Central memory CD4-positive, alpha-beta T cell (primary cell): Measurements from ENCODE around the gene CTSK.
"Not testable (repeated sequence)": the region's sequence is repeated elsewhere in the genome, so short reads cannot be mapped to it uniquely, and the experiment has no call there.

Source experiments
- DNase-seq: peaks from one replicate; pipeline ENCODE4 v3.0.0; 2022

The CTSK gene

DNA sequence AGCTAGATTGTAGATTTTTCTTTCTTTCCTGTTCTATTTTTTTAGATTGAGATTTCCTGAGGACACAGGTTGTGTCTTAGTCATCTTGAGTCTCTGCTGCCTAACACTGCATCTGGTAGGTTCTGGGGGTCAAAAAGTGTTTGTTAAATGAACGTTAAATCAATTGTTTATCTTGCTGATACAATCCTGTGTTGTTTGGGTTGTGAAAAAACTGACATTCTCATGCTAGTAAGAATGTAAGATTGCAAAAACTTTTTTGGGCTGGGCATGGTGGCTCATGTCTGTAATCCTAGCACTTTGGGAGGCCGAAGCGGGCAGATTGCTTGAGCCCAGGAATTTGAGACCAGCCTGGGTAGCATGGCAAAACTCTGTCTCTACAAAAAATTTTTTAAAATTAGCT lies 3.4 kb downstream of the CTSK start:
- no peak for DNase-seq

DNA sequence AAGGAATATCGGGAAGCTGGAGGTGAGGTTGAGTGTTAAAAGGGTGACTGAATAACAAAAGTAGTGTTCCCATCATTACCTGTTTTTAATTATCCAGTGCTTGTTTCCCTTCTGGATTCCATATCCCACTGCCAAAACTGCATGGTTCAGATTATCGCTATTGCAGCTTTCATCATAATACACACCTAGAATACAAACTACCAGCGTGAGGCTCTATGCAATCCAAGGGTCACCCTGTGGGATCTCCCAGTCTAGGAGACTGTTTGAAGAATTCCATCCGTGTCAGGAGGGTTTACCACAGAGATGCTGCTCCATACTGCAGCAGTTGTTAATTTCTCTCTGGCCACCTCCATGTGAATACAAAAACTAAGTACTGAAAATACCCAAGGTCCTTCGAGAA lies 9.0 kb downstream of the CTSK start:
- no peak for DNase-seq

DNA sequence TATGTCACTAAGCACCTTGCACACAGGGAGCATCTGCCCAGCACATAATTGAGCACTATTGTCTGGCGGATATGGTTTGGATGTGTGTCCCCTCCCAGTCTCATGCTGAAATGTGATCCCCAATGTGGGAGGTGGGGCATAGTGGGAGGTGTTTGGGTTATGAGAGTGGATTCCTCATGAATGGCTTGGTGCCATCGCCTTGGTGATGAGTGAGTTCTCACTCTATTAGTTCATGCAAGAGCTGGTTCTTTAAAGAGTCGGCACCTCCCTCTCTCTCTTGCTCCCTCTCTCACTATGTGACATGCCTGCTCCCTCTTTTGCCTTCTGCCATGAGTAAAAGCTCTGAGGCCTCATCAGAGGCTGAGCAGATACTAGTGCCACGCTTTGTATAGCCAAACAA lies 9.5 kb downstream of the CTSK start:
- no peak for DNase-seq

DNA sequence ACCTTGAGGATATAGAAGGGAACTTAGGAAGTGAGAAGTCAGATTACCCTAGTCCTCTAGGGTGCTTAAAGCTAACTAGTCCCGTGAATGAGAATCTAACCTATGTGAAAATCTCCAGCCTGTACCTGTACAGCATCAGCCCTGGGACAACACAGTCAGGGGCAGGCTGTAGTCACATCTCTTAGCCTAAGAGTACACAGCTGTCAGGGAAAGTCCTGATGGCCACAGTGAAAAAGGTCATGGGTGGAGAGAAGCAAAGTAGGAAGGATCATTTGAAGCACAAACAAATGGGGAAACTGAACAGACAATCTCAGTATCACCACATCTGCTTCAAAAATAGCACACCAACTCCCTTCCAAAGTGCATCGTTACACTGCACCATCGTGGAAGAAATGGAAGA lies 11.7 kb downstream of the CTSK start:
- DNase-seq: no peak

DNA sequence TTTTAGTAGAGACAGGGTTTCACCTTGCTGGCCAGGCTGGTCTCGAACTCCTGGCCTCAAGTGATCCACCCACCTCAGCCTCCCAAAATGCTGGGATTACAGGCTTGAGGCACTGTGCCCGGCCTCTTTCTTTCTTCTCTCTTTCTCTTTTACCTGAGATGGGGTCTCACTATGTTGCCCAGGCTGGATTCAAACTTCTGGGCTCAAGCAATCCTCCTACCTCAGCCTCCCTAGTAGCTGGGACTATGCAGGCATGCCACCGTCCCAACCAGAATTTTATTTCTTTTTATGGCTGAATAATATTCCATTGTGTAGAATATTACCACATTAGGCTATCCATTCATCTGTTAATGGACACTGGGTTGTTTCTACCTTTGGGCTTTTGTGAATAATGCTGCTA lies 14.3 kb downstream of the CTSK start:
- DNase-seq: not testable (repeated sequence)

DNA sequence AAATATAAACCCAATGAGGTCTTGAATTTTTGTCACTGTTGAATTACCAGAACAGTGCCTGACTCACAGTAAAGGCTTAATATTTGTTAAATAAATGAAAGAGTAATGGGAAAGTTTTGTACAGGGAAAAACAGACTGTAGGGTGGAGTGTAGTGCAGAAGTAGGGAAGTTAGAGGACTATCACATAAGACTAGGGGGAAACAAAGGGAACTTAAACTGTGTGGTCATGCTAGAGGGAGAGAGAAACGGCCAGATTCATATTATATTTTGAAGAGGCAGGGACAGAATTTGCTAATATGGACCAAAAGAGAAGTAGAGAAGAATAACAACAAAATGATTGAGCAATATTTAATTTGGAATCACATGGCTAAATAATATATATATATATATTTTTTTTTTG lies 14.8 kb downstream of the CTSK start:
- DNase-seq: no peak

DNA sequence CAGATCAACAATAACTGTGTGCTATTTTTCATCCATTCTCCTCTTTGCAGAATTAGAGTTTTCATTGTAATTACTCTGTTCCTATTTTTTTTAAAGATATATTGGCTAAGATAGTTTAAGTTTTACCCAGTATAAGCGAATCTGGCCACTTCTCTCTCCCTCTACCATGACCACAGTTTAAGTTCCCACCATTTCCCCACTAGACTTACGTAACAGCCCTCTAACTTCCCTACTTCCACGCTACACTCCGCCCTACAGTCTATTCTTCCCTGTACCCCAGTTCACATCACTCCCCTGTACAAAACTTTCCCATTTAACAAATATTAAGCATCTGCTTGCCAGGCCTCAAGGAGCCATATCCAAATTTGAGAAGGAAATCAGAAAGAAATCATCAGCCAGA lies 16.5 kb downstream of the CTSK start:
- no peak for DNase-seq

DNA sequence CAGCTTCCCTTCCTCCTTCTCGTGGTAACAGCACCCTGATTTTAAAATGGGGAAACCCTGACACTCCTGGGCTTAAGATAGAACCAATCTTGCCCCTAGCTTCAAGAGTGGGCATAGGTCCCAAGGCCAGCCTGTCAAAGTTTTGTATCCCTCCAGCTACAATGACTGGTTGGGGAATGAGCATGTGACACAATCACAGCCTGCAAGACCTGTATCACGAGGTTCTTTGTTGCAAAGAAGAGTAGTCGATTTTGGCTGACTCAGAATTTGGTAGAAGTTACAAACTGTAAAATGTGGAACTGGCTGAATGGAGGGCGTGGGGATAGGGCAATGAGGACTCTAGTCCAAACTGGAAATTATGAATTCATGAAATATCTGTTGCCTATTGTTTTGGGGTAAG lies 18.7 kb downstream of the CTSK start:
- DNase-seq: no peak

DNA sequence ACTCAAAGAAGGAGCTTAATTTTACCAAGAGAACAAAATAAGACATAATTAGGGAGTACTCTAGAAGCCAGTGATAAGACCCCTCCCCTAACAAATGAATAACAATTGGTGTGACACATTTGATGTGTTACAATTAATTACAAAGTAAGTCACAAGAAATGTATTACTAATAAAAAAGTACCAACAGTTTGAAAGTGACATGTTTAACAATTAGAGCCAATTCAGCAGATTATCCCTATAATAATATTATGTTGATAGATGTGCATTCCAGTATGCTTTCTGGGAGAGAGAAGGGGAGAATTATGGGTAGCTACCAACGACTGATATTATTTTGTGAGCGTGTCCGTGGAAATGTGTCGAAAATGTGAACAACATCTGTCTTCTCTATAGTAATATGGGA lies 19.1 kb downstream of the CTSK start:
- no peak for DNase-seq

DNA sequence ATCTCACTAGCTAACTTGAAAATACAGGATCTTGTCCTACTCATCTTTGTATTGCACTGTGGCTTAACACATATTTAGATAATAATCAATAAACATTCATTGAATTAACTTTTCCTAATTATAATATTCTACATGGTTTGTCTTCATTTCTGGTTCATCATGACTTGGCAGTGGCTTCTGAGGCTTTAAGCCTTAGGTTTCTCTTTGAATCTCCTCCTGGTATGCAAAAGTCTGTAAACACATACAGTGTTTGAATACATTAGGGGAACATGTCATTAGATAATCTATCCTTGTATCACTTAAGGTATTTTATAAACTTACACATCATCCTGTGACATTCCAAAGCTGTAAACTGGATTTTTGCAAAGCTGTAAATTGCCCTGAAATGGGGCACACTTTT lies 20.6 kb downstream of the CTSK start:
- no peak for DNase-seq

DNA sequence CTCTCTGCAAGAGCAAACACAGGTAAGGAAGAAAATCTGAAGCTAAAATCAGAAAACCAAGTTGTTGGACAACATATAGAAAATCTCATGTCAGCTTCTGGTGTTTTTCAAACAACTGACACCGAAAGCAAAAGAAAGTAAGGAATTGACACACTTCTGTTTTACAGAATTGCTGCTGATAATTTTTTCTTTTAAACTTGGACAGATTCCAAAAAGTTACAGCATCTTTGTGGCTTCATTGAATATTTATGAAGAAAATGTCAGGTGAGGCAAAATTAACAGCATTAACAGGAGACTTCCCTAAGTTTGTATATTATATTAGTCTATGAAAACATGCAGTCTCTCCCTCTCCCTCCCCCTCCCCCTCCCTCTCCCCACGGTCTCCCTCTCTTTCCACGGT lies 27.6 kb downstream of the CTSK start:
- DNase-seq: no peak

DNA sequence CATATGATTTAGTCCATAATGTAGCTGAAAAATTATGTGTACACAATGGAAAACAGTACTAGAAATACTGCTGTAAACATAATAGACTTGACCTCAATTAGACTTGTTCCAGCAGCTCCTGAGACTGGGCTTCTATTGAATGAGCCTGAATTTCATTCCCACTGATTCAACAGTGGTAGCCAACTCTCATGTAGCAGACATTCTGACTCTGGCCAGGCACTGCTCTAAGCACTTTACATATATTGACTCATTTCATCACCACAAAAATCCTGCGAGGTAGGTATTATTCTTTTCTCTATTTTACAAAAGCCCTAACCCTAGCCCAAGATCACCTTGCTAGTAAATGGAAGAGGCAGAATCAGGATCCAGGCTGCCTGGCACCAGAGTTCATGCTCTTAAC lies 29.7 kb downstream of the CTSK start:
- no peak for DNase-seq

DNA sequence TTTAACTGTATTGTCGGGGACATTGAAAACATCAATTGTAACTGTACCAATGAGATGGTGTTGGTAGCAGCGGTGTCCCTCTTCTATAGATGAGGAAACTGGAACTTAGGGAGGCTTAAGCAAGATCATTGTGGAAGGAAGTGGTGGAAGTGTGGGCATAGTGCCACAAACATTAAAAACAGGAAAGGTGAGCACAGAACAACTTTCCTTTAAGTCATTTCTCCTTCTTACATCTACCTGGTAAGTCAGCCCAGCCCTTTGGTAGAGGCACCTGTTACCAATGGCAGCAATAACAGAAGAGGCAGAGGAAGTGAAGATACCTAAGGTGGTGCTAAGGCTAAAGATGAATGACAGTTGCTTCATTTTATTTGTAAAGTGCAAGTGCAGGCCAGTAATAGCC lies 30.5 kb downstream of the CTSK start:
- DNase-seq: no peak

DNA sequence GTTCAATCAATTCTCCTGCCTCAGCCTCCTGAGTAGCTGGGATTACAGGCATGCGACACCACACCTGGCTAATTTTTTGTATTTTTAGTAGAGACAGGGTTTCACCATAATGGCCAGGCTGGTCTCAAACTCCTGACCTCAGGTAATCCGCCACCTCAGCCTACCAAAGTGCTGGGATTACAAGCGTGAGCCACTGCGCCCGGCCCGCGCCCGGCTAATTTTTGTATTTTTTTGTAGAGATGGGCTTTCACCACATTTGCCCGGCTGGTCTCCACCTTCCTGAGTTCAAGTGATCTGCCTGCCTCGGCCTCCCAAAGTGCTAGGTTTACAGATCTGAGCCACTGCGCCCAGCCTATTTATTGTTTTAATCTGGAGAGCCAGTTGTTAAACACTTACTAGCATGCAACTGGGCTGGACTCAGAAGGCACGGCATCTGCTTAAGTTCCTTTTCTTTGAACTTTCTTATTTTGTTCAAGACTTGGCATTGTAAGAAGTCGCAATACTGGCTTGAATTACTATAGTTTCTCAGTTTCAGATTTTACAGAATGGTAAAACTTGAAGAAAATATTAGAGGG lies 32.0 kb downstream of the CTSK start:
- not testable (repeated sequence) for DNase-seq

DNA sequence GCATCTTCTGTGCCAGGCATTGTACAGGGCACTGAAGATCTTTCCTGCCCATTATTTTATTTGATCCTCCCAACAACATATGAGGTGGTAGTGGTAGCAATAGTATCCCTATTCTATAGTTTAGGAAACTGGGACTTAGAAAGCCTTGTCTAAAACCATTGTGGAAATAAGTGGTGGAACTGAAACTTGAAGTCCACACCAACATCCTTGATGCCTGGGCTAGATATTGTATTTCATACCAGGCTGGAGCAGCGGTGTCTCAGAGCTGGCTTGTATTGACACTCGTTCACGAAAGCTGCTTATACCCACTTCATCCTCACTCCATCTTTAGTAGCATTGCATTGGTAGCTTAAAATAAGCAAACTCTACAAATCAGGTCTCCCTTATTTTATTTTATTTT lies 32.8 kb downstream of the CTSK start:
- no peak for DNase-seq

DNA sequence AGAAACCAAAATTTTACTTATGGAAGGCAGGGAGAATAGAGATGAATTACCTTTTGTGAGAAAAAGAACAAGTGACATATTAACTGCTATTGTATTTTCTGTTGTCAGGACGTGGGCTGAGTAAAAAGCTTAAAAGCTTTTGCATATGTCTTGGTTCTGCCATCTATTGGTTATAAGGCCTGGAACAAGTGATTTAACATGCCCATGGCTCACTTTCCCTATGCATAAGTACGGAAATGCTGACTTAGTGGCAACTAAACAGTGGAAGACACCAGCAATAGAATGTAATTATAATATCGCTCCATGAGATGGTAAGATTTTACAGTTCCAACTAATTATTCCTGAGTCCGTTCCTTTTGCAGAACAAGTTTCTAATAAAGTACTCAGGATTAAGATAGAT lies 35.7 kb downstream of the CTSK start:
- no peak for DNase-seq

DNA sequence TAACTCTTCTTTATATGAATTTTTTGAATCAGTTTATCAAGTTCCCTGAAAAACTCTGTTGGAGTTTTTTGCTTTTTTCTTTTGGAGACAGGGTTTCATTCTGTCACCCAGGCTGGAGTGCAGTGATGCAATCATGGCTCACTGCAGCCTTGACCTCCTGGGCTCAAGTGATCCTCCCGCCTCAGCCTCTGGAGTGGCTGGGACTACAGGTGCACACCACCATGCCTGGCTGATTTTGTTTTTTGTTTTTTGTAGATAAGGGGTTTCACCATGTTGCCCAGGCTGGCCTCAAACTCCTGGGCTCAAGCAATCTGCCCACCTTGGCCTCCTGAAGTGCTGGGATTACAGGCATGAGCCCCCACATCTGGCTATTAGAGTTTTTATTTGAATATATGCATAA lies 40.4 kb downstream of the CTSK start:
- DNase-seq: not testable (repeated sequence)

DNA sequence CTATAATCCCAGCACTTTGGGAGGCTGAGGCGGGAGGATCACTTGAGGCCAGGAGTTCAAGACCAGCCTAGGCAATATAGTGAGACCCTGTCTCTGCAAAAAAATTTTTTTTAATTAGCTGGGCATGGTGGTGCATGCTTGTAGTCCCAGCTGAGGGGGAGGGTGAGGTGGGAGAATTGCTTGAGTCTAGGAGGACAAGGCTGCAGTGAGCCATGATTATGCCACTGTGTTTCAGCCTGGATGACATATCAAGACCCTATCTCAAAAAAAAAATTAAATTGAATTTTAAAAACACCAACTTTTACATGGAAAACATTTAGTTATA lies 42.1 kb downstream of the CTSK start:
- not testable (repeated sequence) for DNase-seq

DNA sequence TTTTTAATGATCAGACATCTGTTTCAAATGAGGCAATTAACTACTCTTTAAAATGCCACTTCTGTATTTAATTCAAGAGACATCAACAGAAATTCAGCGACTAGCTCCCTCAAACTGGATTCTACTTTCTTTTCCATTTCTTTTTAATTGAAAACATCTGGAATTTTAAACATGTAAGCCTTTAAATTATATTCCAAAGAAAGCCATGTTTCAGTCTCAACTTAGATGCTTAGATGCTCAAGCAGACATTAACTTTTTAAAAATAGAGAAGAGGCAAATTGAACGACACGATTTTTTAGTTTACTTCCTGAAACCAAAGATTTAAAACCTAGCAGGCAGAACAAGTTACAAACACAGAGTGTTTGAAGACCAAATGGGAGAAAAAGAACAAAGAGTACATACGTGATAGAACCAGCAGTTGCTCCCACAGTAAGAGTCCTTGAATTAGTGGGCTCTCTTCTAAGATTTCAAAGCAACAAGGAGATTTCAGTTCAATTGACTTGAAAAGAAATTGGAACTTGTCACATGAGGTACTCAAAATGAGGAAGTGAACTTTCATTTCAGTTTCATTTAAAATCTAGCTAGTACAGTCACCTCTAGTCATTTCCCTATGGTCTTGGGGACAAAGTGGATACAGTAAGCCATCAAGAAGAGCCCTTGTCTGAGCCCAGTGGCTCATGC lies 42.6 kb downstream of the CTSK start, which contains the start of gene CTSS:
Gene CTSS, minus strand, starts transcription at position 483 of the 681 bp plus-strand sequence. CDS start 1,015 bp downstream, outside the sequence.
- DNase-seq: peak; percentile 24

DNA sequence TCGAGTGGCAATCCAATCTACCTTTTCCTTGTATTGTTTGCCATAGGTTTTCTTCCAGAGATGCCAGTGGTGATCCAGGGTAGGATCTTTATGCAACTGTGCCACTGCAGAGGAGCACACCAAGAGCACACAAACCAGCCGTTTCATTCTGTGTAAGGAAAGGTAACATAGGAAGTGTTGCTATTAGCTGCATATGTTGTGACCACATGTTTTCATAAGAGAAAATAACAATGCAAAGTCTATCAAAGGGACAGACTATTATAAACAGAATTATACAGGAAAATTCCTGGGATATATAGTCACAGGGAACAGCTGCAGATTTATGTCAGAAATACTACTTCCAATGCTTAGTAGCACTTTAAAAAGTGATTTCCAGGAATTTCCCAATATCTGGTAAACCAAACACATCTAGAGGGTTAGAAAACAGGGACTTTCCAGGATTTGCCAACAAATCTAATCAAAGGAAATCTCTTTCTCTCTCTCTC lies 43.4 kb downstream of the CTSK start:
- peak; percentile 2 for DNase-seq

DNA sequence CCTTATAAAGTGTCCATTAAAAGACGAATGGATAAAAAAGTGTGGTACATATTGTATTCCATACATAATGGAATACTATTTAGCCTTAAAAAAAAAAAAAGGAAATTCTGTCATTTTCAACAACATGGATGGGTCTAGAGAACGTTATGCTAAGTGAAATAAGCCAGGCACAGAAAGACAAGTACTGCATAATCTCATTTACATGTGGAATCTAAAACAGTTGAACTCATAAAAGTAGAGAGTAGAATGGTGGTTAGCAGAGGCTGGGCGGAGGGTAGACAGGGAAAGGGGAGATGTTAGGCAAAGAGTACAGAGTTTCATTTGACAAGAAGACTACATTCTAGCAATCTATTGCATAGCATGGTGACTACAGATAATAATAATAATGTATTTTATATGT lies 45.0 kb downstream of the CTSK start:
- DNase-seq: no peak

DNA sequence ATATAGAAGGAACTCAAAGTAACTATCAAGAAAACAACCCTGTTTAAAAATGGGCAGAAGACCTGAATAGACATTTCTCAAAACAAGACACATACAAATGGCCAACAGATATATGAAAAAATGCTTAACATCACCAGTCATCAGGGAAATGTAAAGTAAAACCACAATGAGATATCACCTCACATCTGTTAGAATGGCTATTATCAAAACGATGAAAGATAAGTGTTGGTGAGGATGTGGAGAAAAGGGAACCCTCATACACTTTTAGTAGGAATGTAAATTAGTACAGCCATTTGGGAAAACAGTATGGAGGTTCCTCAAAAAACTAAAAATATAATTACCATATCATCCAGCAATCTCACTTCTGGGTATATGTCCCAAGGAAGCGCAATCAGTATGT lies 45.5 kb downstream of the CTSK start:
- DNase-seq: no peak

DNA sequence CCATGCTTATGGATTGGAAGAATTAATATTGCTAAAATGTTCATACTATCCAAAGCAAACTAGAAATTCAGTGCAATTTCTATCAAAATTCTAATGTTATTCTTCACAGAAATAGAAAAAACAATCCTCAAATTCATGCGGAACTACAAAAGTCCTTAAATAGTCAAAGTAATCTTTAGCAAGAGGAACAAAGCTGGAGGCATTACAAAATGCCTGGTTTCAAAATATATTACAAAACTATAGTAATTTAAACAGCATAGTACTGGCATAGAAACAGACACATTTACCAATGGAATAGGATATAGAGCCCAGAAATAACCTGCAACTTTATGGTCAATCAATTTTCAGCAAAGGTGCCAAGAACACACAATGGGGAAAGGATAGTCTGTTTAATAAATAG lies 46.3 kb downstream of the CTSK start:
- DNase-seq: no peak

DNA sequence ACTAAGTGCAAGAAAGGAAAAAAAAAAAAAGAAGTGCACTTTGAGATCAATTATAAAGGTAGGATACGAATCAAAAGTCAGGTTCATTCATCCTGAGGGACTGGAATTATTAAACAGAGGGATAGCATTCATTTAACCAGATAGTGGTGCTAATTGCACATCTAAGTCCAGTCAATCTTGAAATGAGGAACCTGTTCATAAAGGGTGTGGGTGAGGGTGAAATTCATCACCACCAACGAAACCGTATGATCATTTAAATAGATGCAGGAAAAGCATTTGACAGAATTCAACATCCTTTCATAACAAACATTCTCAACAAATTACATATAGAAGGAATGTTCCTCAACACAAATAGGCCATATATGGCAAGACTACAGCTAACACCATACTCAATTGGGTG lies 48.0 kb downstream of the CTSK start:
- no peak for DNase-seq

DNA sequence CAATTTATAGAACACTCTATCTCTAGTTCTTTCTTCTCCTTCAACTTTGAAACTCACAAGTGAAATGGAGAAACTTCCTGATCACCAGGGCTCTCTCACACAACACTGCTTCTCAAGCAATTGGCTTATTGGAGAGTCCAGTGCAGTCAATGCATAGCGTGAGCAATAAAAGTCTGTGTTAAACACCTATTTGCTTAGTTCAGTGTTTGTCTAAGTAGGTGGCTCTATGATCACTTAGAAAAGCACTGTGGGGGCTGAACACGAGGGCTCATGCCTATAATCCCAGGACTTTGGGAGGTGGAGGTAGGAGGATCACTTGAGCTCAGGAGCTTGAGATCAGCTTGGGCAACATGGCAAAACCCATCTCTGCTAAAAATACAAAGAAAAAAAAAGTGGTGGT lies 54.6 kb downstream of the CTSK start:
- no peak for DNase-seq
